Activated CD4-positive, alpha-beta T cell treated with anti-CD3 and anti-CD28 coated beads, Interleukin-2, Interleukin-6, amounts not matched to agents 100 ng/mL and 50 ng/mL, durations not matched to agents 16 hours and 8 hours (primary cell): ENCODE measurements around the gene THOC5.
A peak's percentile ranks its signal among the peaks of the same experiment; 100 is the strongest.
"Not testable (repeated sequence)": the region's sequence is repeated elsewhere in the genome, so short reads cannot be mapped to it uniquely, and the experiment has no call there.

Experiments used
- DNase-seq: peaks from one replicate; pipeline ENCODE4 v3.0.0-alpha.2; 2020

Gene THOC5

GRCh38 chr22:29559853-29560252 is 6.3 kb upstream of the THOC5 start:
- no peak for DNase-seq

- no peak for DNase-seq
Measured at GRCh38 chr22:29559030-29559429, 5.5 kb upstream of the THOC5 start.

- DNase-seq, result no peak
Measured at GRCh38 chr22:29555065-29555644, 1.6 kb upstream of the THOC5 start.

GRCh38 chr22:29552357-29552756 is 1.2 kb downstream of the THOC5 start:
- DNase-seq, result not testable (repeated sequence)

GRCh38 chr22:29550005-29550404 is 3.6 kb downstream of the THOC5 start:
- no peak for DNase-seq

- not testable (repeated sequence) for DNase-seq
Measured at GRCh38 chr22:29545045-29545444, 8.5 kb downstream of the THOC5 start.

GRCh38 chr22:29541845-29542244 is 11.7 kb downstream of the THOC5 start:
- DNase-seq, result no peak

- no peak for DNase-seq
Measured at GRCh38 chr22:29539105-29539504, 14.5 kb downstream of the THOC5 start.

GRCh38 chr22:29536411-29536810 is 17.1 kb downstream of the THOC5 start:
- no peak for DNase-seq

GRCh38 chr22:29531419-29531818 is 22.1 kb downstream of the THOC5 start:
- no peak for DNase-seq

GRCh38 chr22:29530716-29531115 is 22.8 kb downstream of the THOC5 start:
- DNase-seq, result no peak

GRCh38 chr22:29528144-29528543 is 25.4 kb downstream of the THOC5 start:
- no peak for DNase-seq

- peak; percentile 18 for DNase-seq
Measured at GRCh38 chr22:29524442-29525191, 28.9 kb downstream of the THOC5 start.

- DNase-seq, result no peak
Measured at GRCh38 chr22:29523761-29524160, 29.8 kb downstream of the THOC5 start.

GRCh38 chr22:29521526-29521925 is 32.0 kb downstream of the THOC5 start:
- DNase-seq, result no peak

GRCh38 chr22:29520851-29521250 is 32.7 kb downstream of the THOC5 start:
- no peak for DNase-seq

- DNase-seq, result no peak
Measured at GRCh38 chr22:29519996-29520395, 33.6 kb downstream of the THOC5 start.

- no peak for DNase-seq
Measured at GRCh38 chr22:29518427-29518826, 35.1 kb downstream of the THOC5 start.

GRCh38 chr22:29517215-29517908 is 36.2 kb downstream of the THOC5 start:
- DNase-seq, result no peak

- no peak for DNase-seq
Measured at GRCh38 chr22:29512031-29512430, 41.5 kb downstream of the THOC5 start.

- no peak for DNase-seq
Measured at GRCh38 chr22:29511126-29511862, 42.3 kb downstream of the THOC5 start.

- no peak for DNase-seq
Measured at GRCh38 chr22:29510542-29510941, 43.0 kb downstream of the THOC5 start.

- no peak for DNase-seq
Measured at GRCh38 chr22:29509815-29510214, 43.7 kb downstream of the THOC5 start.
